Lung (tissue), 12 donors: Measurements from ENCODE around the gene NRDC. TPM values are rescaled to one million over a fixed set of nuclear protein-coding genes. Genes with fewer than 3 reads are reported as not detected.

Experiments used
- ATAC-seq: fragments of 200-7000 bp; cut with Tn5 transposase; one replicate; pipeline ENCODE4 v1.9.1; 2020; ENCODE audit warnings: moderate number of reproducible peaks; ENCODE audit not compliant: insufficient read depth, low FRiP score
- DNase-seq, 3 donors: peaks; one replicate each; pipeline ENCODE4 v3.0.0-alpha.2; 2013 to 2017
- H3K27ac ChIP-seq, 2 donors: one replicate each; pipeline ENCODE4 v1.5.1; 2013; ENCODE audit warnings: mild to moderate bottlenecking in 2 of 2, moderate library complexity in 2 of 2, control low read depth in 1 of 2, inconsistent platforms in 1 of 2, low read depth in 1 of 2, low read length in 1 of 2
- H3K27me3 ChIP-seq, 3 donors: one replicate each; pipeline ENCODE4 v1.5.1; 2013; ENCODE audit warnings: low read length in 2 of 3; ENCODE audit not compliant: control insufficient read depth in 3 of 3, insufficient read depth in 3 of 3
- H3K36me3 ChIP-seq, 4 donors: one replicate each; pipeline ENCODE4 v1.5.1; 2013; ENCODE audit warnings: low read length in 4 of 4, mild to moderate bottlenecking in 1 of 4, moderate library complexity in 1 of 4; ENCODE audit not compliant: control insufficient read depth in 4 of 4, insufficient read depth in 4 of 4
- H3K4me1 ChIP-seq, 5 donors: one replicate each; pipeline ENCODE4 v1.5.1; 2013; ENCODE audit warnings: low read length in 5 of 5, mild to moderate bottlenecking in 2 of 5, moderate library complexity in 1 of 5; ENCODE audit not compliant: control insufficient read depth in 5 of 5, insufficient read depth in 5 of 5
- H3K4me3 ChIP-seq: one replicate; pipeline ENCODE4 v1.5.1; 2013; ENCODE audit warnings: mild to moderate bottlenecking, control low read depth, moderate library complexity
- H3K9ac ChIP-seq, 2 donors: one replicate each; pipeline ENCODE4 v1.5.1; 2013; ENCODE audit warnings: low read length in 2 of 2, control low read depth in 1 of 2; ENCODE audit not compliant: insufficient read depth in 1 of 2
- H3K9me3 ChIP-seq, 4 donors: one replicate each; pipeline ENCODE4 v1.5.1; 2013; ENCODE audit warnings: low read length in 3 of 4, mild to moderate bottlenecking in 1 of 4, moderate library complexity in 1 of 4; ENCODE audit not compliant: control insufficient read depth in 4 of 4, insufficient read depth in 3 of 4
- CTCF ChIP-seq: IDR thresholded peaks from 2 replicates; pipeline ENCODE4 v1.5.1; 2012; ENCODE audit warnings: mild to moderate bottlenecking; ENCODE audit errors: control extremely low read depth, extremely low read depth
- WGBS, 2 donors: extraction: QIAGEN DNeasy Blood & Tissue Kit; methylation state at CpG; one replicate each; pipeline ENCODE4 v1.1.7; 2013; 5-methylcytosine and 5-hydroxymethylcytosine counted together
- polyA plus RNA-seq, 2 donors: library from polyadenylated mRNA; stranded (reverse); fragments of 200-250 nt; gene quantifications; one replicate each; pipeline ENCODE4 v1.2.1, GENCODE V29; 2013
- total RNA-seq, 2 donors: library from RNA; depleted of rRNA in 1 of 2; stranded (reverse); fragments of >200 nt in 1 of 2; gene quantifications; one replicate each; pipeline ENCODE4 v1.2.1, GENCODE V29; 2014 to 2021
- donor health status: control.
- donor health status: control.
- donor health status: Bipolar disorder and iron deficiency.
- donor health status: healthy.
- donor health status: DM: yes; HTN: yes; CAD: no.

The NRDC gene
- total and polyA plus RNA-seq, 4 donors = 96.2 to 128 (median 105) TPM

DNA sequence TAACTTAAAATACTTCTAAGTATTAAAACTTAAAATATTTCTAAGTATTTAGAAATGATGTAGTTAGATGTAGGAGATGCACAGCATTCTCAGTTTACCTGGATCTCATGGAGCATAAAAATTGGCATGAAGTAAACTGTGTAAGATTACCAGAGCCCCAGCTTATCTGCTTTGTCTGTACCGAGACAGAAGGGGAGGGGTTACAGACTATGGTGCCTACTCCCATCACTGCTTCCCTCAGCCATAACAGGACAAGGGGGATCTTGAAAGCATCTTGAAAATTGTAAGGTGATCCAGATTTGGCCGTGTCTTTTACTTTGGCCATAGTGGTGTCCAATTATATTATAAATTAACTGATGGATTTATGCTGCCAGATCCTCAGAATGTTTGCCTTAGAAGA is 18.8 kb downstream of the NRDC start:
- 88 to 92% methylated on average over 2 of the region's 2 CpGs for WGBS, 2 donors

GRCh38 chr1:51859333-51859732 is 19.2 kb downstream of the NRDC start:
- no peaks in the 10 kb centered on the region for H3K9me3 ChIP-seq
- H3K36me3 ChIP-seq = peaks cover 0 to 4% (median 2%) of the 10 kb centered on the region in 4 donors
- H3K27ac ChIP-seq = no peak overlapping the region
- peaks cover 0 to 3% (median 0%) of the 10 kb centered on the region in 5 donors for H3K4me1 ChIP-seq
- ATAC-seq (no peak), DNase-seq (no peak)
- H3K27me3 ChIP-seq = no peaks in the 10 kb centered on the region
- no peak overlapping the region for H3K9ac ChIP-seq
- 89 to 95% methylated on average over 2 of the region's 2 CpGs for WGBS, 2 donors
- TF ChIP-seq CTCF = no peak
- no peak overlapping the region for H3K4me3 ChIP-seq

More for the DNA sequence above, 18.8 kb downstream of the NRDC start:
- ATAC-seq = no peak
- TF ChIP-seq CTCF = no peak
- Histone ChIP-seq H3K9ac (no peak overlapping the region), H3K36me3 (peaks cover 0 to 4% (median 2%) of the 10 kb centered on the region in 4 donors), H3K27me3 (no peaks in the 10 kb centered on the region), H3K4me3 (no peak overlapping the region), H3K4me1 (peaks cover 0 to 3% (median 0%) of the 10 kb centered on the region in 5 donors), H3K27ac (no peak overlapping the region), H3K9me3 (no peaks in the 10 kb centered on the region)
- DNase-seq = no peak

DNA sequence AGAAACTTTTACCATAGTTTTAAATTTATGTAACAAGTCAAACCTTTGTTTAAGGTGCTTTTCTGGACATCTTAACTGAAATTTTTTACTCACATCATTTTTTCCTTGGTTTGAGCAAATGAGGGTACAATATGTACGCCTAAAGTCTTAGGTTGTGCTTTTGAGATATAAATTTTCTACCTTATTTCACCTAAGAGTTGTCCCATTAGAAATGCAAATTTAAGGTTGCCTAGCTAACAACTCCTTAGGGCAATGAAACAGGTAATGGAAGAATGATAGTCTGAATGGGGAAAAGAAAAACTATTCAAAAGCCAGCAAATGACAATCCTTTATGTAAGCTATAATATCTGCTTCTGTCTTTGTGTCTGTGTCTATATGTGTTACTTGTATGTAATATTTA is 19.6 kb downstream of the NRDC start:
- Histone ChIP-seq H3K27ac (no peak overlapping the region), H3K4me3 (no peak overlapping the region), H3K27me3 (no peaks in the 10 kb centered on the region), H3K4me1 (peaks cover 0 to 3% (median 0%) of the 10 kb centered on the region in 5 donors), H3K9me3 (no peaks in the 10 kb centered on the region), H3K36me3 (peaks cover 0 to 4% (median 3%) of the 10 kb centered on the region in 4 donors), H3K9ac (no peak overlapping the region)
- no peak for TF ChIP-seq CTCF
- DNase-seq (no peak), ATAC-seq (no peak)
- WGBS, 2 donors = 91 to 95% methylated on average over 1 of the region's 1 CpG

GRCh38 chr1:51856745-51857144 is 21.8 kb downstream of the NRDC start:
- Histone ChIP-seq H3K36me3 (peaks cover 0 to 4% (median 4%) of the 10 kb centered on the region in 4 donors), H3K4me1 (peaks cover 0 to 3% (median 0%) of the 10 kb centered on the region in 5 donors), H3K4me3 (no peak overlapping the region), H3K27me3 (no peaks in the 10 kb centered on the region), H3K9me3 (no peaks in the 10 kb centered on the region), H3K27ac (no peak overlapping the region), H3K9ac (no peak overlapping the region)
- DNase-seq (no peak), ATAC-seq (no peak)
- TF ChIP-seq CTCF = no peak
